ENCODE data around the gene ZSCAN30. TPM values are rescaled to one million over a fixed set of nuclear protein-coding genes. Genes with fewer than 3 reads are reported as not detected.

Gene ZSCAN30
- total RNA-seq, 1 donor from 2014 or later = 18.8 TPM

DNA sequence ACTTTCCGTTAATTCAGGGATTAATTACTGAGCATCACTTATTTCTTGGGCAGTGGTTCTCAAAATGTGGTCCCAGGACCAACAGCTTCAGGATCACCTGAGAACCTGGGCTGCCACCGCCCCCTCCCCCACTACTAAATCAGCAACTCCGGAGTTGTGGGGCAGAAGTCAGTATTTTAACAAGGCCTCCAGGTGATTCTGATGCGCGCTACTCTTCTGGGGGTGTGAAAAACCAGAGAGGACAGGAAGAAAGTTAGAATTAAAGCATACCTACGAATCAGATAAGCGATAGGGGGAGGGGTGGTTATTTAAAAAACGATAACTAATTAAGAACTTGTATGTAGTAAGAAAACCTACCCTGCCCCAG lies 319 bp downstream of the ZSCAN30 start:
- peak overlapping the region; percentile 76 for H3K4me3 ChIP-seq
- ATAC-seq (peak; percentile 50 to 57), DNase-seq (no peak)
- TF ChIP-seq, protein P1, sequence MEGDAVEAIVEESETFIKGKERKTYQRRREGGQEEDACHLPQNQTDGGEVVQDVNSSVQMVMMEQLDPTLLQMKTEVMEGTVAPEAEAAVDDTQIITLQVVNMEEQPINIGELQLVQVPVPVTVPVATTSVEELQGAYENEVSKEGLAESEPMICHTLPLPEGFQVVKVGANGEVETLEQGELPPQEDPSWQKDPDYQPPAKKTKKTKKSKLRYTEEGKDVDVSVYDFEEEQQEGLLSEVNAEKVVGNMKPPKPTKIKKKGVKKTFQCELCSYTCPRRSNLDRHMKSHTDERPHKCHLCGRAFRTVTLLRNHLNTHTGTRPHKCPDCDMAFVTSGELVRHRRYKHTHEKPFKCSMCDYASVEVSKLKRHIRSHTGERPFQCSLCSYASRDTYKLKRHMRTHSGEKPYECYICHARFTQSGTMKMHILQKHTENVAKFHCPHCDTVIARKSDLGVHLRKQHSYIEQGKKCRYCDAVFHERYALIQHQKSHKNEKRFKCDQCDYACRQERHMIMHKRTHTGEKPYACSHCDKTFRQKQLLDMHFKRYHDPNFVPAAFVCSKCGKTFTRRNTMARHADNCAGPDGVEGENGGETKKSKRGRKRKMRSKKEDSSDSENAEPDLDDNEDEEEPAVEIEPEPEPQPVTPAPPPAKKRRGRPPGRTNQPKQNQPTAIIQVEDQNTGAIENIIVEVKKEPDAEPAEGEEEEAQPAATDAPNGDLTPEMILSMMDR (IDR thresholded peaks at IDR 0.05) = no peak
- H3K36me3 ChIP-seq = peaks cover 7% of the 10 kb centered on the region
- peaks cover 22% of the 10 kb centered on the region for H3K4me1 ChIP-seq
- peaks cover 7% of the 10 kb centered on the region for H3K9me3 ChIP-seq
- H3K27ac ChIP-seq = peak overlapping the region; percentile 83
- intact Hi-C loops (cut with DNase I) = no loop called here
- no peaks in the 10 kb centered on the region for H3K27me3 ChIP-seq (ENCODE audit: low read depth)

DNA sequence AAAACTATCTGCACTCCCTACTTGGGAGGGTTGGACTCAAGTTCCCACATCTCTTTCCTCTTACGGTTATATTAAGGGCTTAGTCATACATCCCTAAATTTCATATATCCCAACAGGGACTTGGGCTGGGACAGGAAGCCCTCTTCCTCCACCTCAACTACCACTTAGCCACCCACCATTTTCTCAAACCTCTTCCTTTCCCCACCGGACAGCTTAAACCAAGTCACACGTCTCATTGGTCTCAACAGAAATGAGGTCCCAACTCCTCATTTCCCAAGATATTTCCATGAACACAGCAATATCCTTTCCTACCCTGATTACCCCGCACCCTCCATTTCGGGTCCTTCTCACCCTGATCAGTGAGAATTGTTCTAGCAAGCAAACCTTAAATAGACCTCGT lies 736 bp downstream of the ZSCAN30 start:
- Histone ChIP-seq H3K36me3 (peaks cover 7% of the 10 kb centered on the region), H3K27ac (peak overlapping the region; percentile 83), H3K27me3 (ENCODE audit: low read depth) (no peaks in the 10 kb centered on the region), H3K9me3 (peaks cover 7% of the 10 kb centered on the region), H3K4me1 (peaks cover 22% of the 10 kb centered on the region), H3K4me3 (peak overlapping the region; percentile 76)
- intact Hi-C loops (cut with DNase I) = no loop called here
- peak in 1 of 2 donors; percentile 16 for ATAC-seq
- TF ChIP-seq, protein P1 (IDR thresholded peaks at IDR 0.05) = no peak
- DNase-seq = no peak

DNA sequence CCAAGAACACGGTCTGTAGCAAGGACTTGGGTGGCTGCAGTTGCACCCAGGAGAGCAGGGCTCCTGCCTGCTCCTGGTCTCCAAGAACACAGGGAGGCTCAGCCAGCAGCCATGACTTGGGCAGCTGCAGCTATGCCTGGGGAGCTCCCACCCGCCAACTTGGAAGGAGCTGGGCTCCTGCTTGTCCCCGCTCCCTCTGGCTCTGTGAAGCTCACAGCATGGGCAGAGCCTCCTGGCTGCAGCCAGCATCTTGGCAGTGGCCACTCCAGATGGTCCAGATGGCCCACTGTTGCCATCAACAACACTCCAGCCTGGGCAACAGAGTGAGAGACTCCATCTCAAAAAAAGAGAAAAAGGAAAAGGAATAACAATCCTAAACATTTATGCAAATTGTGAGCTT lies 5.2 kb downstream of the ZSCAN30 start:
- no peaks in the 10 kb centered on the region for H3K27me3 ChIP-seq (ENCODE audit: low read depth)
- intact Hi-C loops (cut with DNase I) = no loop called here
- peaks cover 7% of the 10 kb centered on the region for H3K9me3 ChIP-seq
- TF ChIP-seq, protein P1 (IDR thresholded peaks at IDR 0.05) = no peak
- ATAC-seq (no peak), DNase-seq (no peak)
- no peak overlapping the region for H3K27ac ChIP-seq
- no peak overlapping the region for H3K4me3 ChIP-seq
- peaks cover 6% of the 10 kb centered on the region for H3K36me3 ChIP-seq
- peaks cover 7% of the 10 kb centered on the region for H3K4me1 ChIP-seq

DNA sequence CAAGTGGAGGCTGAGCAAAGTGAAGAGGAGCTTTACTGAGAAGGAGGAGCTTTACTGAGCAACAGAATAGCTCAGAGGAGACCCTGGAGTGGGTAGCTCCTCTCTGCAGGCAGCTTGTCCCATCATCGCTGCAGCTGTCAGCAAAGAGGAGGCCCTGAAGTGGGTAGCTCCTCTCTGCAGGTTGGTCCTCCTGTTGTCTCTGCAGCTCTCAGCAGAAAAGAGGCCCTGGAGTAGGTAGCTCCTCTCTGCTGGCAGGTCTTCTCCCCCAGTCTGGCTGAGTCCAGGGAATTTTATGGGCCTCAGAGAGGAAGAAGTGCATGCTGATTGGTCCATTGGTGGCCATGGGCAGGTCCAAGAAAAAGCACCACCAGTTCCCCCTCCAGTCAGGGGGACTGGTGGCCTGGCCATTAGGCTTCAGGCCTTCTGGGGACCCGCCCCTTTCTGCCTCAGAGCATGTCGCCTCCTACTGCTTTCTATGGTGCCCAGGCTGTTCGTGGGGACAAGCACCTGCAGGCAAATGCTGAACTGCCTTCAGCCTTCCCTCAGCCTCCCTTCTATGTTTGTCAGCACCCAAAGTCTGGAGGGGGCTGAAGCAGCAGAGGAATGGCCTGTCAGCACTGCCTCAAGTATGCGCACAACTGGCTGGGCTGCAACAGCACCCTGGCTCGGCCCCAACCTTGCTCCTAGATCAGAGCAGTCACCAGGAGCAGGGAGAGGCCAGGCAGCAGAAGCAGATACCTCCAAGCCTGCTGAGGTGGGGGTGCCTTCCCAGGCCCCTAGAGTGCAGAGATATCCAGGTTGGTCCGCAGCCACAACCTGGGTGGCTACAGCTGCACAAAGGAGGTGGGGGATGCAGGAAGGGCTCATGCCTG lies 5.9 kb downstream of the ZSCAN30 start:
- TF ChIP-seq, protein P1 (IDR thresholded peaks at IDR 0.05) = no peak

DNA sequence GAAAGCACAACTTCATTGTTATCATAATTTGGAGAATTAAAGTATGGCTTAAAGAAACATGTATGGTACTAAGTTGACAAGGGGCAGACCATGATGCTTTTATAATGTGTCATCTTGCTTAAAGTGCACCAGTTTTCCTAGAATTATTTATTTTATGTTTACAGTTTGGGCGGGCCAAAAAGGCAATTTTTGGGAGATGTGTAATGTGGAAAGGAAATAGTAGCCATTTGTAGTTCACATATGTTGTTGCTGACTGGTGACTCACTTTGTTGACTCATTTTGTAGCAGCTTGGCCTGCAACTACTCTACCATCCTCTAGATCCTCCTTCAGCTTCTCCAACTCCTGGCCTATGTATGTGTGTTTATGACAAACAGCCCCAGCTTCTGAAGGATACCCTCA lies 7.7 kb downstream of the ZSCAN30 start:
- TF ChIP-seq, protein P1 (IDR thresholded peaks at IDR 0.05) = no peak
- intact Hi-C loops (cut with DNase I) = no loop called here
- H3K36me3 ChIP-seq = peaks cover 6% of the 10 kb centered on the region
- no peak overlapping the region for H3K4me3 ChIP-seq
- H3K4me1 ChIP-seq = no peaks in the 10 kb centered on the region
- H3K27ac ChIP-seq = no peak overlapping the region
- ATAC-seq (no peak), DNase-seq (no peak)
- peaks cover 7% of the 10 kb centered on the region for H3K9me3 ChIP-seq
- no peaks in the 10 kb centered on the region for H3K27me3 ChIP-seq (ENCODE audit: low read depth)

More for the DNA sequence above, 5.9 kb downstream of the ZSCAN30 start:
- H3K36me3 ChIP-seq = peaks cover 6% of the 10 kb centered on the region
- DNase-seq = no peak
- H3K27me3 ChIP-seq (ENCODE audit: low read depth) = no peaks in the 10 kb centered on the region
- no peak overlapping the region for H3K27ac ChIP-seq
- ATAC-seq = peak in 1 of 2 donors; percentile 17
- peaks cover 7% of the 10 kb centered on the region for H3K9me3 ChIP-seq
- intact Hi-C loops (cut with DNase I) = no loop called here
- H3K4me3 ChIP-seq = no peak overlapping the region
- peaks cover 3% of the 10 kb centered on the region for H3K4me1 ChIP-seq

All from lower lobe of right lung (tissue), 2 donors.